Measurements from ENCODE around the gene MAMLD1.
"Not testable (repeated sequence)": the region's sequence is repeated elsewhere in the genome, so short reads cannot be mapped to it uniquely, and the experiment has no call there.

The MAMLD1 gene

DNA sequence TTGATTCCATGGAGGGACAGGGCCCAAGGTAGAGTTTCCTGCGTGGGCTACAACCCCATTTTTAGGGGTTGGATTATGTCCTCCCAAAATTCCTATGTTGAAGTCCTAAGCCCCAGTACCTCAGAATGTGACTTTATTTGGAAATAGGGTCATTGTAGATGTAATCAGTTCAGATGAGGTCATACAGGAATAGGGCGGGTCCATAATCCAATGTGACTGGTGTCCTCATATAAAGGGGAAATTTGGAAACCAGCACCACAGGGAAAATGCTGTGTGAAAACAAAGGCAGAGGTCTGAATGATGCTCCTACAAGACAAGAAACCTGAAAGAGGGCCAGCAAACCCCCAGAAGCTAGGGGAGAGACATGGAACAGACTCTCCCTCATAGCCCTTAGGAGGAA is 31.1 kb upstream of the MAMLD1 start:
- 89 to 99% methylated on average over 1 to 2 of the region's 2 CpGs for WGBS, 2 experiments
- H3K36me3 ChIP-seq (ENCODE audit: control insufficient read depth, insufficient read depth, low read length) = no peaks in the 10 kb centered on the region
- no peak overlapping the region for H3K27ac ChIP-seq (ENCODE audit: insufficient read depth, low read depth, low read length, poor library complexity, severe bottlenecking)
- H3K27me3 ChIP-seq (ENCODE audit: control insufficient read depth, insufficient read depth, low read length, poor library complexity, severe bottlenecking) = no peaks in the 10 kb centered on the region
- H3K9me3 ChIP-seq (ENCODE audit: control insufficient read depth, low read length) = no peaks in the 10 kb centered on the region
- H3K4me1 ChIP-seq (ENCODE audit: control insufficient read depth, insufficient read depth, low read length) = no peaks in the 10 kb centered on the region
- H3K4me3 ChIP-seq (ENCODE audit: insufficient read depth, low read depth, low read length) = no peak overlapping the region

DNA sequence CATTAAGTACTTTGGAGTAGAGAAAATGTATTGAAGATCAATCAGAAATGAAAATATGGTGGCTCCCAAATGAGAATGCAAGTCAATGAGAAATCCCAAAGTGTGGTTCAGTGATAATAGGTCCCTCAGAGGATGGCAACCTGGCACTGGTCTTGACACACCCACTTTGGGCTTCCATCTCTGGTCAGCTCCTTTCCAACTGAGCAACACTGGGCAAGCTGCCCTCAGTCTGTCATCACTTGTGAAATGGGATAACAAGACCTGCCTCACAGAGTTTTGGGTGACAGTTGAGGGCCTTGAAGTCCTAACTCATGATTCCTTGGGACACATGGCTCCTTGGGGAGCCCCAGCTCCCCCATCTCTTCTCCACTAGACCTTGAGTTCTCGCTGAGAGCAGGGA is 29.0 kb upstream of the MAMLD1 start:
- H3K36me3 ChIP-seq (ENCODE audit: control insufficient read depth, insufficient read depth, low read length) = no peaks in the 10 kb centered on the region
- H3K4me1 ChIP-seq (ENCODE audit: control insufficient read depth, insufficient read depth, low read length) = no peaks in the 10 kb centered on the region
- no peaks in the 10 kb centered on the region for H3K9me3 ChIP-seq (ENCODE audit: control insufficient read depth, low read length)
- no peak overlapping the region for H3K27ac ChIP-seq (ENCODE audit: insufficient read depth, low read depth, low read length, poor library complexity, severe bottlenecking)
- WGBS, 2 experiments = 100% methylated on average over 1 of the region's 1 CpG; no CpG with 5 or more reads in 1 of the 2 experiments
- no peak overlapping the region for H3K4me3 ChIP-seq (ENCODE audit: insufficient read depth, low read depth, low read length)
- no peaks in the 10 kb centered on the region for H3K27me3 ChIP-seq (ENCODE audit: control insufficient read depth, insufficient read depth, low read length, poor library complexity, severe bottlenecking)

DNA sequence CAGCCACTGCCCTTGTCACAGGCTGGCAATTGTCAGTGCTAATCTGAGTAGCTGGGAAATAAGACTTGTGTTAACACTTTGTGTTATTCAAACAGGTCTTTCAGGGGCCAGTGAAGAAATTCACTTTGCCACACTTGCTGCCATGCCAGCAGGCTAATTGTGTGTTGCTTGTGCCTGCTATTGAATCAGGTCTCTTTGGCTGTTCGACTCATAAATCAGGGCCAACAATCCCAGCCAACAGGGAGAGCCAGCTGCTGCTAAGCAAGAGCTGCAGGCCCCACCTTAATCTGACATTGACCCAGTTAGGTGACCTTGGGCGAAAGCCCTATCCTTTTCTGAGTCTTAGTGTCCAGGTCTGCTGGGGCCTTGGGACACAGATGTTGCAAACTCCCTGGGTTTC is 28.1 kb upstream of the MAMLD1 start:
- H3K4me3 ChIP-seq (ENCODE audit: insufficient read depth, low read depth, low read length) = no peak overlapping the region
- WGBS, 2 experiments = 89 to 96% methylated on average over 2 of the region's 2 CpGs
- no peaks in the 10 kb centered on the region for H3K9me3 ChIP-seq (ENCODE audit: control insufficient read depth, low read length)
- no peaks in the 10 kb centered on the region for H3K36me3 ChIP-seq (ENCODE audit: control insufficient read depth, insufficient read depth, low read length)
- no peaks in the 10 kb centered on the region for H3K4me1 ChIP-seq (ENCODE audit: control insufficient read depth, insufficient read depth, low read length)
- H3K27ac ChIP-seq (ENCODE audit: insufficient read depth, low read depth, low read length, poor library complexity, severe bottlenecking) = no peak overlapping the region
- H3K27me3 ChIP-seq (ENCODE audit: control insufficient read depth, insufficient read depth, low read length, poor library complexity, severe bottlenecking) = no peaks in the 10 kb centered on the region

DNA sequence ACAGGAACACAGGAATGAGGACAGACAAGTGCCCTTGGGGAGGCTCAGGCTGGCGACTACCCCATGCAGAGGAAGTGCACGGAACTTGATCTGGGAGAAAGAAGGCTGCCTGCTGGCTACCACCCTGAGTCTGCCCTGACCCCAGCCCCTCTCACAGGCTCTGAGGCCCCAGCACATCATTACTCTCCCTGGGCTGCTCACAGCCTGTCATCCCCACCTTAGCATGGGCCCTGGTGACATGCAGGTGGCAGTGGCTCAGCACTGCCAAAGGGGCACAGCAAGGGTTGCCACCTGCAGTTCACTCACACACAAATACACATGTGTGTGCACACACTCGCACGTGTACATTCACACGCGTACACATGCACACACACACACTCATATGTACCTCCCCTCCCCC is 26.1 kb upstream of the MAMLD1 start:
- no peaks in the 10 kb centered on the region for H3K4me1 ChIP-seq (ENCODE audit: control insufficient read depth, insufficient read depth, low read length)
- no peaks in the 10 kb centered on the region for H3K36me3 ChIP-seq (ENCODE audit: control insufficient read depth, insufficient read depth, low read length)
- H3K27me3 ChIP-seq (ENCODE audit: control insufficient read depth, insufficient read depth, low read length, poor library complexity, severe bottlenecking) = no peaks in the 10 kb centered on the region
- no peaks in the 10 kb centered on the region for H3K9me3 ChIP-seq (ENCODE audit: control insufficient read depth, low read length)
- H3K4me3 ChIP-seq (ENCODE audit: insufficient read depth, low read depth, low read length) = no peak overlapping the region
- no peak overlapping the region for H3K27ac ChIP-seq (ENCODE audit: insufficient read depth, low read depth, low read length, poor library complexity, severe bottlenecking)
- 87 to 92% methylated on average over 6 of the region's 6 CpGs for WGBS, 2 experiments

DNA sequence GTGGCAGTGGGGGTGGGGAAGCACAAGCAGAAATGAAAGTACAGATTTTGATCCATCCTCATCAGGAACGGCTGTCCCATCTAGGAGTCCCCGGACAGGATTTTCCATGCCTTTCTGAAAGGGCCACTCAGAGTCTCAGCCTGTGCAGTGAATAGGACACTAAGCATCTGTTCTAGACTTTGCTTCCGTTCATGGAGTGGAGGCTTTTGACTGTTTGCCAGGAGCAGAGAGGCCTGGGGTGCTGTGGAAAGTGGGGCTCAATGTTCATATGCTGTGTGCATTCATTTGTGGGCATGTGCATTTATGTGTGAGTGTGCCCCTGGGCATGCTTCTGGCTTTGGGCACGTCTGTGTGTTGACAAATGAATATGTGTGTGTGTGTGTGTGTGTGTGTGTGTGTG is 25.6 kb upstream of the MAMLD1 start:
- H3K4me1 ChIP-seq (ENCODE audit: control insufficient read depth, insufficient read depth, low read length) = no peaks in the 10 kb centered on the region
- no peaks in the 10 kb centered on the region for H3K36me3 ChIP-seq (ENCODE audit: control insufficient read depth, insufficient read depth, low read length)
- H3K27me3 ChIP-seq (ENCODE audit: control insufficient read depth, insufficient read depth, low read length, poor library complexity, severe bottlenecking) = no peaks in the 10 kb centered on the region
- 86 to 93% methylated on average over 4 of the region's 4 CpGs for WGBS, 2 experiments
- no peaks in the 10 kb centered on the region for H3K9me3 ChIP-seq (ENCODE audit: control insufficient read depth, low read length)
- no peak overlapping the region for H3K4me3 ChIP-seq (ENCODE audit: insufficient read depth, low read depth, low read length)
- H3K27ac ChIP-seq (ENCODE audit: insufficient read depth, low read depth, low read length, poor library complexity, severe bottlenecking) = no peak overlapping the region

DNA sequence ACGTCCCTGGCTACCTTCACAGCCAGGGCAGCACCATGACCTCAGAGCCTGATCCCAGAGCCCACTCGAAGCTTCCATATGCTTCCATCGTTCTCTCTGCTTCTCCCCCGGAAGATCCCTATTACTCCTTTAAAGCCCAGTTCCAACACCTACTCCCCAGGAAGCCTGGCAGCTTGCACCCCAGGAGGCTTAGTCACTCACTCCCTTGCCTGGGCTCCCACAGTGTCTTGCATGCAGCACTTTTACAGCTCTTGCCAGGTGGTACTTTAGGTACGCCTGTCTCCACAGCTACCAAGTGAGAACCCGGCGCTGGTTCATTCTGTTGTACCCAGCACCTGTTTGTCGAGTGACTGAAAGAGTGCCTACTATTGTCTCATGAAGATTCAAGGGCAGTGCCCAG is 24.5 kb upstream of the MAMLD1 start:
- Histone ChIP-seq H3K4me3 (ENCODE audit: insufficient read depth, low read depth, low read length) (no peak overlapping the region), H3K36me3 (ENCODE audit: control insufficient read depth, insufficient read depth, low read length) (no peaks in the 10 kb centered on the region), H3K27ac (ENCODE audit: insufficient read depth, low read depth, low read length, poor library complexity, severe bottlenecking) (no peak overlapping the region), H3K9me3 (ENCODE audit: control insufficient read depth, low read length) (no peaks in the 10 kb centered on the region), H3K27me3 (ENCODE audit: control insufficient read depth, insufficient read depth, low read length, poor library complexity, severe bottlenecking) (no peaks in the 10 kb centered on the region), H3K4me1 (ENCODE audit: control insufficient read depth, insufficient read depth, low read length) (no peaks in the 10 kb centered on the region)
- WGBS, 2 experiments = 90 to 93% methylated on average over 8 of the region's 8 CpGs

DNA sequence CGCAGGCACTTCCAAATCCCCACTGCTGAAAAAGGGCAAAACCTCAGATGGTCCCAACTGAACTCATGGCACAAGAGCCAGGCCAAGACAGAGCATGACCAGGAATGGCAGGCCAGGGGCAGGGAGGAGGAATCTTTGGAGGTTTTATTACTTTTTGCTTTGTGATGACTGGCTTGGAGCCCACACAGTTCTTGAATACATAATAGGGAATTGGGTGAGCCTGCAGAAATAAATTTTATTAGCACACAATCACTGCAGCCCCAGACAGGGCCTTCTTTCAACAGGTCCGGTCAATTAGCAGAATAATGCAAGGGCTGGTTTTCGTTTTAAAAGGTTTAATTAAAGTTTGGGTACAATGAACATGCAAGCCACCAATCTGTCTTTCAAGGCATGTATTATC is 23.4 kb upstream of the MAMLD1 start:
- no peak overlapping the region for H3K27ac ChIP-seq (ENCODE audit: insufficient read depth, low read depth, low read length, poor library complexity, severe bottlenecking)
- H3K4me3 ChIP-seq (ENCODE audit: insufficient read depth, low read depth, low read length) = no peak overlapping the region
- 93 to 96% methylated on average over 3 of the region's 3 CpGs for WGBS, 2 experiments
- no peaks in the 10 kb centered on the region for H3K9me3 ChIP-seq (ENCODE audit: control insufficient read depth, low read length)
- H3K36me3 ChIP-seq (ENCODE audit: control insufficient read depth, insufficient read depth, low read length) = no peaks in the 10 kb centered on the region
- H3K27me3 ChIP-seq (ENCODE audit: control insufficient read depth, insufficient read depth, low read length, poor library complexity, severe bottlenecking) = no peaks in the 10 kb centered on the region
- H3K4me1 ChIP-seq (ENCODE audit: control insufficient read depth, insufficient read depth, low read length) = no peaks in the 10 kb centered on the region

DNA sequence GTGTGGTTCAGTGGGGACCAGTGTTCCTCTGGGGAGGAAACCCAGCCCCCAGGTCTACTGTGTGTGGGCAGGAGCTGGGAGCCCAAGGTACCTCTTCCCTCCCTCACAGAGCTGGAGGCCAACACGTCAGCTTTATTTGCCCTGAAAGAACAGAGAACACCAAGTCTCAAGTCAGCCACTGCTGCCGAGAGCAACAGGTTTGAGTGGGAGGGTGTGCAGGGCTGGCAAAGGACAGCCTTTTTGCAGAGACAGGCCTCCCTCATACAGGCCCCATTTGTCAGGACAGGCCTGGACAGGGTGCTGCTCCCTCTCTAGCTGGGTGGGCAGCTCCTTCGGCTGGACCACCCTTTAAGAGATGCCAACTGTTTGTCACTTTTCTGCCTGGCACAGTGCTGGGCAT is 22.8 kb upstream of the MAMLD1 start:
- WGBS, 2 experiments = 73 to 81% methylated on average over 1 to 2 of the region's 3 CpGs
- H3K9me3 ChIP-seq (ENCODE audit: control insufficient read depth, low read length); H3K36me3 ChIP-seq (ENCODE audit: control insufficient read depth, insufficient read depth, low read length); H3K27ac ChIP-seq (ENCODE audit: insufficient read depth, low read depth, low read length, poor library complexity, severe bottlenecking); H3K27me3 ChIP-seq (ENCODE audit: control insufficient read depth, insufficient read depth, low read length, poor library complexity, severe bottlenecking); H3K4me3 ChIP-seq (ENCODE audit: insufficient read depth, low read depth, low read length); H3K4me1 ChIP-seq (ENCODE audit: control insufficient read depth, insufficient read depth, low read length): not testable (repeated sequence)

DNA sequence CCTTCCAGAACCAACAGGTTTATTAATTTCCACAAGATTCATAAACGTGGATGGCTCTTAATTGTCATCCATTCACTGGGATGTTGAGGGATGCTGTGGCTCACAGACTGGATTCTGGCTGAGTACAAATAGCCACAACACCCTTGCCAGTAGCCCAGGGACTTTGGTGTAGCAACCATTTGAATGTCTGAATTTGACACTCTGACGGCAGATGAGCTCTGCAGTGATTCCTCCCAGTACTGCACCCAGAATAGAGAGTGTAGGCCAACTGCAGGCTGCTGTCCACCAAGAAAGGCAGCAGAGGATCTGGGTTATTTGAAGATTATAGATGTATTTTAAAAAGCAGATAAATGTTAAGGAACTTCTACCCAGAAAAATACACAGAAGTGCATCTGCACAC is 15.6 kb upstream of the MAMLD1 start:
- H3K27me3 ChIP-seq (ENCODE audit: control insufficient read depth, insufficient read depth, low read length, poor library complexity, severe bottlenecking) = no peaks in the 10 kb centered on the region
- H3K4me1 ChIP-seq (ENCODE audit: control insufficient read depth, insufficient read depth, low read length) = no peaks in the 10 kb centered on the region
- no peak overlapping the region for H3K4me3 ChIP-seq (ENCODE audit: insufficient read depth, low read depth, low read length)
- WGBS, 2 experiments = 86 to 91% methylated on average over 2 of the region's 2 CpGs
- H3K36me3 ChIP-seq (ENCODE audit: control insufficient read depth, insufficient read depth, low read length) = no peaks in the 10 kb centered on the region
- H3K27ac ChIP-seq (ENCODE audit: insufficient read depth, low read depth, low read length, poor library complexity, severe bottlenecking) = no peak overlapping the region
- no peaks in the 10 kb centered on the region for H3K9me3 ChIP-seq (ENCODE audit: control insufficient read depth, low read length)

DNA sequence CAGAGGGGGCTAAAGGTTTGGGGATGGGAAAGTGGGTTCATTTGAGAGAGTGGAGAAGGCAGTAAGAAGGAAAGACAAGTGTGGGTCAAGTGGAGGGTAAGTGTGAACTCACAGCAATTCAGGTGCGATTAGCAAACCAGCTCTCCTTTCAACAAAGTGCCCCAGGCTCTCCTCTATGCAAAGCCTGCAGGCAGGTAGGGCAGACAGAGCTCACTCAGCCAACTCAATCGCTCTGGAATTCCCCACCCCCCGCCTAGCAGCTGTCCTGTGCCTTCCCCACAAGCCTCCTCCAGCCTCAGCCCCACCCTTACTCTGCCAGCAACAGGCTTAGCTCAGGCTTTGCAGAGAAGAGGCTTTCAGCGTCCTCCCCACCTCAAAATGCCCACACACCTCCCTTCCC is 14.8 kb upstream of the MAMLD1 start:
- no peaks in the 10 kb centered on the region for H3K27me3 ChIP-seq (ENCODE audit: control insufficient read depth, insufficient read depth, low read length, poor library complexity, severe bottlenecking)
- no peak overlapping the region for H3K4me3 ChIP-seq (ENCODE audit: insufficient read depth, low read depth, low read length)
- no peak overlapping the region for H3K27ac ChIP-seq (ENCODE audit: insufficient read depth, low read depth, low read length, poor library complexity, severe bottlenecking)
- H3K9me3 ChIP-seq (ENCODE audit: control insufficient read depth, low read length) = no peaks in the 10 kb centered on the region
- no peaks in the 10 kb centered on the region for H3K36me3 ChIP-seq (ENCODE audit: control insufficient read depth, insufficient read depth, low read length)
- 1 to 4% methylated on average over 4 of the region's 4 CpGs for WGBS, 2 experiments
- no peaks in the 10 kb centered on the region for H3K4me1 ChIP-seq (ENCODE audit: control insufficient read depth, insufficient read depth, low read length)

DNA sequence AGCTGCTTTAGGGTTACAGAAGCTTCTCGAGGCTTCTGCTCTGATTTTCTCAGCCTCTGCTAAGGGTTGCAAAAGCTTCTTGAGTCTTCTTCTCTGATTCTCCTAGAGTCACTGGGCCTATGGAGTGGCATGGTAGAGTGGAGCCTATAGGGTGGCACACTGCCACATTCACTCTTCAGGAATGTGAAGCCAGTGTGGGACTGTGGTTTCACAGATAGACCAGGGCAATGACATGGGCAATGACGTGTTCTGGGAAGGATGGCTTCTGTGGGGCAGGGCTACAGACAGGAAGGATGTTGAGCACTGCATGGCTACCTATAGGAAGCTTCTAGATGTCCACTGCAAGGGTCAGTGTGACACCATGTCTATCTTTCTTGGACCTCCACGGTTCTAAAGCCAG is 11.0 kb upstream of the MAMLD1 start:
- no peak overlapping the region for H3K4me3 ChIP-seq (ENCODE audit: insufficient read depth, low read depth, low read length)
- no peak overlapping the region for H3K27ac ChIP-seq (ENCODE audit: insufficient read depth, low read depth, low read length, poor library complexity, severe bottlenecking)
- H3K9me3 ChIP-seq (ENCODE audit: control insufficient read depth, low read length) = no peaks in the 10 kb centered on the region
- H3K36me3 ChIP-seq (ENCODE audit: control insufficient read depth, insufficient read depth, low read length) = no peaks in the 10 kb centered on the region
- no peaks in the 10 kb centered on the region for H3K4me1 ChIP-seq (ENCODE audit: control insufficient read depth, insufficient read depth, low read length)
- 88 to 89% methylated on average over 3 of the region's 3 CpGs for WGBS, 2 experiments
- no peaks in the 10 kb centered on the region for H3K27me3 ChIP-seq (ENCODE audit: control insufficient read depth, insufficient read depth, low read length, poor library complexity, severe bottlenecking)

Data from ectodermal cell (in vitro differentiated cells).